GM11168 (cell line): ENCODE data around the gene NYNRIN.
"Not testable (repeated sequence)": the region's sequence is repeated elsewhere in the genome, so short reads cannot be mapped to it uniquely, and the experiment has no call there.

Source experiments
- in situ Hi-C: fragments of 300-500 bp; cut with MboI; formaldehyde crosslinking; loops from one replicate; pipeline ENCODE4 v1.12.0; 2022; ENCODE audit warnings: low sequenced_read_pairs; ENCODE audit not compliant: unreplicated experiment

The NYNRIN gene

DNA sequence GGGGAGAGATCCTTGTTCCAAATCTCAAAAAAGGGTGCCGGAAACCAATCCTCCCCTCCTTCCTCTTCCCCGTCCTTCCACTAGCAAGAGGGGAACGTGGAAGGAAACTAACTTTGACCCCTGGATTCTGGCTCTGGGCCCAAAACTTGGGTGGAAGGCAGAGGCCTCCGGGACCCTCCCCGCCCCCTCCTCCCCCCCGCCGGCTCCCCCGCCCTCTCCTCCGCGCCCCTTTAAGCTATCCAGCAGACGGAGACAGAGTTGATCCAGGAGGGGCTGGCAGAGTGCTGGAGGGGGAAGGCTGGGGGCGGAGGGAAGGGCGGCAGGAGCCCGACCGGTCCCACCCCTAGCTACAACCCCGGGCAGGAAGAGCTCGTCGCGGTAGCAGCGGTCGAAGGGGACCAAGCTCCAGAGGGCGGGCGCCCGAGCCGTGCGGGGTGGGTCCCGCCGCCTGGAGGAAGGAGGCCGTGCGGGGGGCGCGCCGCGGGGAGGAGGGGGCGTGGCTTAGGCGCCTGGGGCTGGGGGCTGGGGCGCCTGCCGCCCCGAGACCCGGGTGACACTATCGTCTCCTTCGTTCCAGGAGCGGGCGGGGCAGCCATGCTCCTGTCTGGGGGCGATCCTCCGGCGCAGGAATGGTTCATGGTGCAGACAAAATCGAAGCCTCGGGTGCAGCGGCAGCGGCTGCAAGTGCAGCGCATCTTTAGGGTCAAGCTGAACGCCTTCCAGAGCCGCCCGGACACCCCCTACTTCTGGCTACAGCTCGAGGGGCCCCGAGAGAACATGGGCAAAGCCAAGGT is at the start of gene NYNRIN:
Gene NYNRIN, plus strand, starts transcription at position 351 of the 794 bp plus-strand sequence. Its CDS starts 244 bp downstream, at position 595.
- in situ Hi-C loops: no loop called here

DNA sequence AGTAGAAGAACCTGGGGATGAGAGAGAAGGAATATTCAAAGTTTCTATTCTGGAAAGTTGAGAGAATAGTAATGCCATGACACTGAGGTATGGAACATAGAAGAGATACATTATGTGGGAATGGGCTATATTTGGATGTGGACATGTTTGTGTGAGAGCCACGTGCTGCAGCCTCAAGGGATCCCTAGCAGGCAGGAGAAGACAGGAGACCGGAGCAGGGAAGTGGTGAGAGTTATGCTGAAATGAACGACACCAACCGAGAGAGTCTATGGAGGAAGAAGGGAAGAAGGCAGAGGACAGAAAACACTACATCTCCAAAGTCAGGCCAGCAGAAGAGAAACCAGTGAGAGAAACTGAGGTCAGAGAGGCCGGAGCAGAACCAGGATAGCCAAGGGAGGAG is 49.1 kb upstream of the NYNRIN start:
- in situ Hi-C loops: no loop called here

DNA sequence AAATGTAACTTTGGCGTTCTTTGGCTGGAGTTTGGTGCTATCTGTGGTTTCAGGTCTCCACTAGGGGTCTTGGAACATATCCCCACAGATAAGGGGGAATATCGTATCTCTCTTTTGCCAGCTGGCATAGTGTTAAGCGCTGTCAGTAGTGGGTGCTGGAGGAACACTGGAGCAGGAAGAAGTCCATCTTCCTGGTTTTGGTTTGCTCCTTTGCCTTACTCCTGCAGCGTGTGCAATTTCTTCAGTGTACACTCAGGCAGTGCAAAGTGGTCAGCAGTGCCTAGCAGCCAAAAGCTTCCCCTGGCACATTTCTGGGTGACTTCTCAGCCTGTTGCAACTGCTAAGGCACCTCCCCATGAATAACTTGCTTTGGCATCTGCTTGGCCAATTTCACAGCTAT is 47.3 kb upstream of the NYNRIN start:
- in situ Hi-C loops: no loop called here

DNA sequence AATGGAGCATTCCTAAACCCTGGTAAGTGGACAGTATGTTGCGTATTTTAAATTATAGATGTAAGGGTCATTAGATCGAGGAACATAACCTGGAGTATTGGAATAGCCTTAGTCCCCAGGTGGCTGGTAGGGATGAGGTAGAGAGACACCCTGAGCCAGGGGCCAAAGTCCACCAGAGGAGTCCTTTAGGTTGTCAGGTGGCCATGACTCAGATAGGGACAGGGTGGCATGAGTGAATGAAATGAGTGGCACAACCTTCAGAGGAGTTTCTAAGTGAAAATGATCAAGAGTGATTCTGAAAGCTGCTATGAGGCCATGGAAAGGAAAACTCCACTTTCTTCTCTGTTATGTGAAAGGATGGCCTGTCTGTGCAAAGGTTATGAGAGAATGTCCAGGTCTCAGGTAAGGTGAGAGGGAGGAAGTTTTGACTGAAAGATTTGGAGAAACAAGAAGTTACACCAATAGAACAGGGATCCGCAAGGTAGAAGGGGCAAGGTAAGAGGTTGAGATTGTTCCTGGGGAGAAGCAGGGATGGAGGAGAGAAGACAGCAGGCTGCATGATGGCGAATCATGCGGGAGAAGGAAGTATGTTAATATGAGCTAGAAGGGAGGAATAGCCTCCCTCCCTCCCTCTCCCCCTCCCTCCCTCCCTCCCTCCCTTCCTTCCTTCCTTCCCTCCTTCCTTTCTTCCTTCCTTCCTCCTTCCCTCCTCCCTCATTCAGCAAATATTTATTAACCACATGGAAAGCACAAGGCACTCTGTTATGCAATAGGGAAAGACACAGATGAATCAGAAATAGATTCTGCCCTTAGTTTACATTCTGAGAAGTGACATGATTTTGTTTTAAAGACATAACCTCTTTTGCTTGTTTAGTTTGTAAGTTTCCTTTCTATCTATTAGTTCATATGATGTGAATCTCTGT is 45.0 kb upstream of the NYNRIN start:
- in situ Hi-C loops: no loop called here

DNA sequence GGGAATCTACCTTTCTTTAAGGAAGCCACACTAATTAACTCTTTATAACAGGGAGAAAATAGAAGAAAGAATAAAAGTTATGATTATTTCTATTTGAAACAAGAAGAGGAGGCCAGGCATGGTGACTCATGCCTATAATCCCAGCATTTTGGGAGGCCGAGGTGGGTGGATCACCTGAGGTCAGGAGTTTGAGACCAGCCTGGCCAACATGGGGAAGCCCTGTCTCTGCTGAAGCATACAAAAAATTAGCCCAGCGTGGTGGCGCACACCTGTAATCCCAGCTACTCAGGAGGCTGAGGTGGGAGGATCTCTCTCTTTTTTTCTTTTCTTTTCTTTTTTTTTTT is 44.3 kb upstream of the NYNRIN start:
- in situ Hi-C loops: not testable (repeated sequence)

DNA sequence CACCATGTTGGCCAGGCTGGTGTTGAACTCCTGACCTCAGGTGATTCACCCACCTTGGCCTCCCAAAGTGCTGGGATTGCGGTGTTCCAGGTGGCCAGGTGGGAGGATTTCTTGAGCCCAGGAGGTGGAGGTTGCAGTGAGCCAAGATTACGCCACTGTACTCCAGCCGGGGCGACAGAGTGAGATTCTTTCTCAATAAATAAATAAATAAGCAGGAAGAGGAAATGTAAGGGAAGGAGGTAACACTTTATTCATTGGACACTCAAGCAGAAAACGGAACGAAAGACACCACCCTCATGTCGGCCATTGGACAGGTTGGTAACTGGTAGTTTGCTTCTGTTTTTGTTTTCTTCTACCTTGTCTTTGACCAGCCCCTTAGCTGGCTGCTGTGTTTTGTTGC is 43.8 kb upstream of the NYNRIN start:
- in situ Hi-C loops: no loop called here

DNA sequence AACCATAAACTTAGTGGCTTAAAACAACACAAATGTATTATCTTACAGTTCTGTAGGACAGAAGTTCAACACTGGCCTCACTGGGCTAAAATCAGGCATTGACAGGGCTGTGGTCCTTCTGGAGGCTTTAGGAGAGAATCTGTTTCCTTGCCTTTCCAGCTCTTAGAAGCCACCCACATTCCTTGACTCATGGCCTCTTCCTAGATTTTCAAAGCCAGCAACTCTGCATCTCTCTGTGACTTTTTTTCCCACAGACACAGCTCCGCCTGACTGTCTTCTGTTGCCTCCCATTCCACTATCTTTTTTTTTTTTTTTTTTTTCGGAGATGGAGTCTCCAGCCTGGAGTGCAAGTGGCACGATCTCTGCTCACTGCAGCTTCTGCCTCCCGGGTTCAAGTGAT is 42.6 kb upstream of the NYNRIN start:
- in situ Hi-C loops: no loop called here

DNA sequence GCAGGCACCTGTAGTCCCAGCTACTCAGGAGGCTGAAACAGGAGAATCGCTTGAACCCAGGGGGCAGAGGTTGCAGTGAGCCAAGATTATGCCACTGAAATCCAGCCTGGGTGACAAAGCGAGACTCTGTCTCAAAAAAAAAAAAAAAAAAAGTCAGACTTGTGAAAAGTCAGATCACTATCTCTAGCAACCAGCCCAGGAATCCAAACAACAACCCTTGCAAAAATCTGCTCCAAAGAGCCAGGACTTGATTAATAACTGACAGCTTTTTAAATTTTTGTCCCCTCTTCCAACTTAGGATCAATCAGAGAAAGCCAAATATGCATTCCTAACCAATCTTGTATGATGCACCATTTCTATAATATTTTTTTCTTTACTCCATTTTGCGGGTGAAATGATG is 38.5 kb upstream of the NYNRIN start:
- in situ Hi-C loops: loop anchor here (10.0 kb wide), 1 partner anchor 75 kb away; no protein-coding TSS in a partner anchor

DNA sequence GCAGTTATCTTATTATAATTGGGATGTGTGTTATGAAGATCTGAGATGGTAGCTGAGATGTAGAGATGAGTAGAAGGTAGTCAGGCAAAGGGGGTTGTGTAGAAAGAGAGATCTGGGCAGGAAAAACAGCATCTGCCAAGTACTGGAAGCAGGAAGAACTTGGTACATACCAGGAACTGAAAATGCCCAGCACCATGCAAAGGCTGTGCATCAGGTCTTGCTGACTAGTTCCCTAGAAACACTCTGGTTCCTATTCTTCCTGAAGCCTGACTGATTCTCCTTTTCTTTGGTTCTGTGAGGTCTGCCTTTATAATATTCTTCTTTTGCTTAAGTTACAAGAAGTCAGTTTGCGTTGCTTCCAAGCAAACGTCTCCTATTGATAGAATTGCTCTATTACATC is 37.5 kb upstream of the NYNRIN start:
- in situ Hi-C loops: loop anchor here (10.0 kb wide), 1 partner anchor 73 kb away; no protein-coding TSS in a partner anchor

DNA sequence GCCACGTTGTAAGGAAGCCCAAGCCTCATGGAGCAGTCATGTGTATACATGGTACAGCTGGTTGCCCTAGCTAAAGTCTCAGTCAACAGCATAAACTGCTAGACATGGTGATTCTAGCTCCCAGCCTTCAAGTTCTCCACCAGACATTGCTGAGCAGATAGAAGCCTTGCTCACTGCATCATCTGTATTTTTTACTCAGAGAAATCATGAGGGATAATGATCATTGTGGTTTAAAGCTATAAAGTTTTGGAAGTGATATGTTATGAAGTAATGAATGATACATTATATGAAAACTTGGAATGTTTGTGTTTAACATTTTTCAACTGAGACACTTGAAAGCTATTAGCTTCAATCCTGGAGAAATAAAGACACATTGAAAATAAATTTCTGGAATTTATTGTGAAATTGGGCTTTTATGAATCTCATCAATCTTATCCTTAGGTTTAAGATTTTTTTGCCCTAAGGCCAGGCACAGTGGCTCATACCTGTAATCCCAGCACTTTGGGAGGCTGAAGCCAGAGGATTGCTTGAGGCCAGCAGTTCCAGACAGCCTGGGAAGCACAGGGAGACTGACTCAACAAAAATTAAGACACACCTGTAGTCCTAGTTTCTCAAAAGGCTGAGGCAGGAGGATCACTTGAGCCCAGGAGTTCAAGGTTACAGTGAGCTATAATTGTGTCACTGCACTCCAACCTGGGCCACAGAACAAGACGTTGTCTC is 36.4 kb upstream of the NYNRIN start:
- in situ Hi-C loops: loop anchor here (10.0 kb wide), 1 partner anchor 72 kb away; no protein-coding TSS in a partner anchor

DNA sequence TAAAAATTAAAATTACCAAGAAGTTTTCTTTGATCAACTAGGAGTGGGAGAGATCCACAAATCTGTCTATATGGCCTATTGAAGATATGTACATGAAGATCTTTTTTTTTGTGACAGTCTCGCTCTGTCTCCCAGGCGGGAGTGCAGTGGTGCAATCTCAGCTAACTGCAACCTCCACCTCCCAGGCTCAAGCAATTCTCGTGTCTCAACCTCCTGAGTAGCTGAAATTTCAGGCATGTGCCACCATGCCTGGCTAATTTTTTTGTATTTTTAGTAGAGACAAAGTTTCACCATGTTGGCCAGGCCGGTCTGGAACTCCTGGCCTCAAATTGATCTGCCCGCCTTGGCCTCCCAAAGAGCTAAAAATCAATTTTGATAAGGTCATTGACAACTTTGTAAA is 35.4 kb upstream of the NYNRIN start:
- in situ Hi-C loops: loop anchor here (10.0 kb wide), 1 partner anchor 71 kb away; no protein-coding TSS in a partner anchor

DNA sequence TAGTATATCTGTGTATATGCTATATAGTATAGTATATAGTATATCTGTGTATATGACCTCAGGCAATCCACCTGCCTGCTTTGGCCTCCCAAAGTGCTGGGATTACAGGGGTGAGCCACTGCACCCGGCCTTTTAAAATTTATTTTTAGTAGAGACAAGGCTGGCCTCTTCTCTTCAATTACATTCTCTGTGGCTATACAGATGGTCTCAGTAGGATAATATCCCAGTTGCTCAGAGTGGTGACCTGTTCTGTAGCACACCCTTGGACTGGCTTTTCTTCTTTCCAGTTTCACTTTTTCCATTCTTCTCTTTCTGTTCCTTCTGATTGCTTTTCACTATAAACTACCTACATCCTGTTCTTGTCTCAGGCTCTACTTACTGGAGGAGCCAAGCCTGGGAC is 34.0 kb upstream of the NYNRIN start:
- in situ Hi-C loops: loop anchor here (10.0 kb wide), 1 partner anchor 70 kb away; no protein-coding TSS in a partner anchor

DNA sequence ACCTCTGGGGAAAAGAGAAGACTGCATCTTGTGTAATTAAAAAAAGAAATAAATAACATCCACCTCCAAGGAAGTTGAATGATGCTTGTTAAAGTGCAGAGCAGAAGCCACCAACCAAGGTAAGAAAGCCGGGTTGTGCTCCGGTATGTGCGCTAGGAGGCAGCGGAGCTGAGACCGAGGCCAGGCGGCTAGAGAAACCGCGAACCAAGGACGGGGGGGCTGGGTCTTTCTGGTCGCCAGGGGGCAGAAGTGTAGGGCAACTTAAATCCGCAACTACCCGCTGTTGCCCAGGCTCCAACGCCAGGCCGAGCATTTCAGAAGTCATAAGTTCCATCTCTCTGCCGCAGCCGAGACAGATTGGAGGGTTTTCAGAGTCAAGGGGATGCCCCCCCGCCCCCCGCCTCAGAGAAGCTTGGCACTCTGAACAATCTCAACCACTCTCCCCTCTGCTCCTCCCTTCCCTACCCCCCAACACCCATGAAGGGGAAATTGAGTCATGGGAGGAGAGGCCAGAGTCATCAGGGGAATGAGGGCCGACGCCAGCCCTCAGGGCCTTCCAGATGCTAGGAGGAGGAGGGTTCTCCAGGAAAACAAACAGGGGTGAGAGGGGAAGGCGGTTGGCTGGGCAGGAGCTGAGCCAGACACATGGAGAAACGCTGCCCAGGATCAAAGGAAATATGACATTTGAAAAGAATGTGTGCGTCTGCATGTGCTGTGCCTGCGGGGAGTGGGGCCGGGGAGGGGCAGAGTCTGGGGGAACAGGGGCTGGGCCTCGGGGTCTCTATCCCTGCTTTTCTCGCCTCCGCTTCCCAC is 33.0 kb upstream of the NYNRIN start:
- in situ Hi-C loops: loop anchor here (10.0 kb wide), 1 partner anchor 69 kb away; no protein-coding TSS in a partner anchor

DNA sequence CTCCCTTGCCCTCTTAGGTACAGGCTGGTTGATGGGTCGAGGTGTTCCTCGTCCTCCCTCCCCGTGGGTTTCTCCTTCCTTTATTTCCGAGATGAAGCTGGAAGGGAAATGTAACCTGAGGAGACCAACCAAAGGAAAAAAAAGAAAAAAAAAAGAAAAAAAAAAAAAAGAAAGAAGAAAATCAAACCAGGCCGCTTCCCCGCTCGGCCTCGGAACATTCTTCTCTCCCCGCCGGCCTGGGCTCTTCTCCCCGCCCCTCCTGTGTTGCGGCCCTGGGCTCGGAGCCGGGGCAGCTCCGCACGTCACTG is 32.4 kb upstream of the NYNRIN start:
- in situ Hi-C loops: loop anchor here (10.0 kb wide), 1 partner anchor 68 kb away; no protein-coding TSS in a partner anchor

DNA sequence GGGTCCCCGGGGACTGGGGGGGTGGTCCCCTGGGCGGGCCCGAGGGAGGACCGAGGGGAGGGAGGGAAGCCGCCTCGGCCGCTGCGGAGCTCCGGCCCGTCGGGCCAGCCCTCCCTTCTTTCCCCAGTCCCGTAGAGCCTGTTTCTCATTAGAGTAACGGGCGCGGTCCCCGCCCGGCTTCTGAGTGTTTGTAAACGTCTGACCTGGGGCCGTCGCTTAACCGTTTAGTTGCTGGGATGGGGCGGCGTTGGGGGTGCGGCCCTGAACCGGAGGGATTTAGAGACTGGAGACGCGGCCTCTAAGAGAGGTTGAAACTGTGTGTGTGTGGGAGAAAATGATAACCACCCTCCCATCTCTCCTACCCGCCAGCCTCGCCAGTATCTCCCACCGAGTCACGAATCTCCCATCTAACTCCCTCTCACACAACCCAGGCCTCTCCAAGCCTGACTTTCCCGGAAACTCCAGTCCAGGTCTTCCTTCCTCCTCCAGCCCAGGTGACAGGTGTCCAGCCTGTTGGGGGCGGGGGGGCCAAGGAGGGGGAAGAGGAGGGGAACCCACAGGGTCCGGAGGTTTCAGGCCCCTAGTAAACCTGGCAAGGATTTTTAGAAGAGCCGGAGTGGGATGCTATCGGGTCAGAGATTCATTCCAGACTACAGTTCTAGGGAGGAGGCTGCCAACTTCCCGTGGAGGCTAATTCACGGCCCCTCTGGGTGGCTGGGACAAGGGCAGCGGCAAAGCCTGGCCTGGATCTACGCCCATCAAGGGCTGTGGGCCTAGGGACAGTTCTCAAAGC is 31.9 kb upstream of the NYNRIN start:
- in situ Hi-C loops: loop anchor here (10.0 kb wide), 1 partner anchor 68 kb away; no protein-coding TSS in a partner anchor

DNA sequence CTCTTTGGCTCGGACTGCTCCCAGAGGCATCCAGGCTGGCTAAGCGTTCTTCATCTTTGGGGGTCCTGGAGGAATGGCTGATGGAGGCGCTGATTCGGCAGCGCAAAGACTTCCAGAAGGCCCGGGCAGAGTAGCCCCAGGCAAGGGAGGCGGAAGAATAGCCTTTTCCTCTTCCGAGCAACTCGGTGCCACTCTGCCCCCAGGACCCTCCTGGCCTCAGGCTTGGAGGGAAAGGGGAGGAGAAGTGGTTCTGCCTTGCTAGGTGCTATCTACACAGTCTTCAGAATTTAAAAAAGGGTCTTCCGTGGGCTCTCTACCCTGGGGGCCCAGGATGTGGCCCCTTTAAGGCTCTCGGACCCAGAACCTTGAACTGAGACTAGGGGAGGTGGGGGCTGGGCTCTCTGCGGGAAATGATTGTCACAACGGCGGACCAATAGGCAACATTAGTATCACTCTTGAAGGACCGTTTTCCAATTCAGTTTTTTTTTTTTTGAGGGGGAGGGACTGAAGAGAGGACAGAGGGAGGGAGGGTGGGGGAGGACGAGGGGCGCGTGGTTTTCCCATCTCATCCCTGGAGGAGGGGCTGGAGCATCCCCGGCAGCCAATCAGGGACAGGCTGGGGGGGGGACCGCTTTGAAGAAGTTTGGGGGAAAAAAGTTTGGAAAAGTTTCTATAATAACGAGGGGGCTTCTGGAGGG is 31.1 kb upstream of the NYNRIN start, which contains the start of gene NFATC4:
Gene NFATC4, plus strand, starts transcription at position 671 of the 698 bp plus-strand sequence. CDS start 157 bp downstream, outside the sequence.
- in situ Hi-C loops: loop anchor here (10.0 kb wide), 1 partner anchor 67 kb away; no protein-coding TSS in a partner anchor

DNA sequence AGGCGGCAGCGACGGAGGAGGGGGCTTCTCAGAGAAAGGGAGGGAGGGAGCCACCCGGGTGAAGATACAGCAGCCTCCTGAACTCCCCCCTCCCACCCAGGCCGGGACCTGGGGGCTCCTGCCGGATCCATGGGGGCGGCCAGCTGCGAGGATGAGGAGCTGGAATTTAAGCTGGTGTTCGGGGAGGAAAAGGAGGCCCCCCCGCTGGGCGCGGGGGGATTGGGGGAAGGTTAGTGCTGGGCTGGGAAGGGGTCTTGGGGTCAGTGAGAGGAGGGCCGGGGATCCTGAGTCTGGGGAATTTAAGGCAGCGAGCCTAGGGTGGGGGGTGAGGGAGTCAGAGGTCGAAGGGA is 30.6 kb upstream of the NYNRIN start:
- in situ Hi-C loops: loop anchor here (10.0 kb wide), 1 partner anchor 67 kb away; no protein-coding TSS in a partner anchor
